CD4-positive, alpha-beta T cell (primary cell): ENCODE measurements around the gene DEPDC5. TPM values are rescaled to one million over a fixed set of nuclear protein-coding genes. Genes with fewer than 3 reads are reported as not detected.

Source experiments
- ATAC-seq: fragments of 200-7000 bp; cut with Tn5 transposase; one replicate; pipeline ENCODE4 v1.10.0; 2022; ENCODE audit warnings: mild to moderate bottlenecking; ENCODE audit not compliant: poor library complexity
- CTCF ChIA-PET: fragments of 350-600 bp; sonication (Branson Sonifier 250); formaldehyde crosslinking; loops from one replicate; lab custom pipeline; 2021; ENCODE audit warnings: antibody characterized with exemption, inconsistent platforms; lab: Charles Lee
- POLR2A ChIA-PET: fragments of 350-600 bp; sonication (Branson Sonifier 250); formaldehyde crosslinking; loops from one replicate; lab custom pipeline; 2021; ENCODE audit warnings: antibody characterized with exemption, inconsistent platforms; lab: Charles Lee
- DNase-seq, 14 experiments: peaks; one replicate each; pipeline ENCODE4 v3.0.0-alpha.2; 2013 to 2020; ENCODE audit warnings: mixed read lengths in 2 of 14
- H3K27ac ChIP-seq, 2 donors: one replicate each; pipeline versions ENCODE4 v1.5.1 to v1.7.0; 2013; ENCODE audit warnings: low read length in 2 of 2, low read depth in 1 of 2, mild to moderate bottlenecking in 1 of 2
- H3K27me3 ChIP-seq, 2 experiments: 1 replicate in 1 of 2; 2 replicates in 1 of 2; pipeline versions ENCODE4 v1.6.1 to v1.7.0; 2013; ENCODE audit warnings: low read length in 2 of 2, control low read depth in 1 of 2, mild to moderate bottlenecking in 1 of 2, moderate library complexity in 1 of 2; ENCODE audit not compliant: insufficient read depth in 2 of 2, control insufficient read depth in 1 of 2
- H3K36me3 ChIP-seq: one replicate; pipeline ENCODE4 v1.6.1; 2013; ENCODE audit warnings: low read length, control low read depth; ENCODE audit not compliant: insufficient read depth
- H3K4me1 ChIP-seq: one replicate; pipeline ENCODE4 v1.6.1; 2013; ENCODE audit warnings: low read length, control low read depth; ENCODE audit not compliant: insufficient read depth
- H3K4me3 ChIP-seq: one replicate; pipeline ENCODE4 v1.5.1; 2013; ENCODE audit warnings: mild to moderate bottlenecking, low read length, moderate library complexity
- H3K9me3 ChIP-seq, 2 experiments: 1 replicate in 1 of 2; 2 replicates in 1 of 2; pipeline versions ENCODE4 v1.6.1 to v1.7.0; 2013; ENCODE audit warnings: low read length in 2 of 2, mild to moderate bottlenecking in 2 of 2, control low read depth in 1 of 2, moderate library complexity in 1 of 2; ENCODE audit not compliant: control insufficient read depth in 1 of 2, insufficient read depth in 1 of 2
- H3K27ac Mint-ChIP-seq: one replicate; pipeline ENCODE4 v1.8.0; 2020; ENCODE audit warnings: mixed read lengths
- H3K27me3 Mint-ChIP-seq: one replicate; pipeline ENCODE4 v1.8.0; 2021; ENCODE audit warnings: mixed read lengths
- H3K36me3 Mint-ChIP-seq: one replicate; pipeline ENCODE4 v1.8.0; 2021; ENCODE audit warnings: low read depth, mixed read lengths
- H3K4me1 Mint-ChIP-seq: one replicate; pipeline ENCODE4 v1.8.0; 2021; ENCODE audit warnings: low read depth, mixed read lengths
- H3K4me3 Mint-ChIP-seq: one replicate; pipeline ENCODE4 v1.8.0; 2020; ENCODE audit warnings: mild to moderate bottlenecking, mixed read lengths
- H3K9me3 Mint-ChIP-seq: one replicate; pipeline ENCODE4 v1.8.0; 2020; ENCODE audit warnings: mixed read lengths
- intact Hi-C, 2 experiments: fragments of 100-400 bp; cut with DNase I in 1 of 2; cut with micrococcal nuclease in 1 of 2; formaldehyde crosslinking; loops; one replicate each; pipeline versions ENCODE4 v1.15.1 to v1.9.0; 2023 to 2025; cut with DNase I, micrococcal nuclease
- total RNA-seq, 174 experiments: library from RNA in 2 of 174; stranded (reverse) in 2 of 174; gene quantifications; one replicate each; pipeline ENCODE4 v1.2.3 and lab custom pipeline; 2021 to 2026
- TF ChIP-seq, protein P1 (sequence below): fragments of 200-600 bp; IDR thresholded peaks from one replicate; pipeline ENCODE4 v1.8.0; 2022; ENCODE audit warnings: antibody characterized with exemption, mild to moderate bottlenecking

DEPDC5 gene
- total RNA-seq, 2 experiments from 2014 or later = 32.9 to 36.6 TPM

DNA sequence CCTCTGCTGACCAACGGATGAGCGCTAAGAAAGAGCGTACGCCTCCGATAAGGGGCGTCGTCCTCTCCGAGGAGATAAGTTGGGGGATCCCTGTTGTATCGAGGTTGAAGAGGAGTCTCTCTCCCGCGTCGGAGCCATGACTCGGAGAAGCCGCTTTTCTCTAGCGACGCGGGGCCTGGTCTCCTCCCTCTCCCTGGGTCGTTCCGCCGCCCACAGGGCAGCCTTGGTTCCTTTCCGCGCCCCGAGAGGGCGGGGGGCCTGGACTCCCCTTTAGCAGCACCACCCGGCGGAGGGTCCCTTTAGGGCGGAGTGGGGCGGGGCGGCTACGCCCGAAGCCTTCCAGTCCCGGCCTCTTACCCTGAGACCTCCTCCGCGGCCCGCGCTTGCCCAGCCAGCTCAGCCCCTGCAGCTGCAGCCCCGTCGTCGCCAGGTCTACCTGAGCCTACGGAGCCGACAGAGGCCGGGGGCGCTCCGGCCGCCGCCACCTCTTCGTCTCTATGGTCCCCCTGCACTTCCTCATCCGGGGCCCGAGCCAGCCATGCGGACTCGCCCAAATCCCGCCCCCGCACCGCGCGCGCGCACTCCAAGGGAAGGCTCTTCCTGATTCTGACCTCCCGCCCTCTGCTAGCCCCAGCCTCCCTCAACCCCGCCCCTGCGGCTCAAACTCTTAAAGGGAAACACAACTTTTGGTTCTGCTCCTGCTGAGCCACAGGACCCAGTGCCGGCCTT lies 4.0 kb upstream of the DEPDC5 start, which contains the start of gene PRR14L:
Gene PRR14L (minus strand): TSS at position 497 of the 729 bp plus-strand sequence. CDS start 11,272 bp downstream, outside the sequence.
- Histone ChIP-seq H3K4me3 (peak within 1 kb of the TSS; percentile 77), H3K27me3 (no peaks in the 10 kb centered on the region), H3K9me3 (no peaks in the 10 kb centered on the region), H3K4me1 (peaks cover 45% of the 10 kb centered on the region), H3K27ac (peak within 1 kb of the TSS; percentile 72 to 85), H3K36me3 (peaks cover 11% of the 10 kb centered on the region)
- intact Hi-C loops = loop anchor here (1.0 to 10.0 kb wide), 13 partner anchors 72 to 1982 kb away; partner anchors contain the start of genes DRG1 (in 1 of the 2), EIF4ENIF1 (in 1 of the 2), FBXO7 (in 1 of the 2) and PES1 (in 1 of the 2)
- H3K27ac Mint-ChIP-seq = peak within 1 kb of the TSS; percentile 97
- ChIA-PET CTCF (interaction anchor here (1.2 kb wide), 1 partner anchor 88 kb away, joined by 3 read pairs; the partner anchor contains the start of gene PISD), POLR2A (interaction anchor here (0.8 to 1.4 kb wide), 2 partner anchors 21 to 404 kb away, joined by 3 read pairs; no protein-coding TSS in a partner anchor)
- H3K4me1 Mint-ChIP-seq = peaks cover 64% of the 10 kb centered on the region
- H3K9me3 Mint-ChIP-seq = no peaks in the 10 kb centered on the region
- peak within 1 kb of the TSS; percentile 98 for H3K4me3 Mint-ChIP-seq
- ATAC-seq = peak; percentile 72
- DNase-seq = peak; percentile 93 to 99 (median 98)
- H3K36me3 Mint-ChIP-seq = peaks cover 24% of the 10 kb centered on the region
- H3K27me3 Mint-ChIP-seq = no peaks in the 10 kb centered on the region
- TF ChIP-seq, protein P1, sequence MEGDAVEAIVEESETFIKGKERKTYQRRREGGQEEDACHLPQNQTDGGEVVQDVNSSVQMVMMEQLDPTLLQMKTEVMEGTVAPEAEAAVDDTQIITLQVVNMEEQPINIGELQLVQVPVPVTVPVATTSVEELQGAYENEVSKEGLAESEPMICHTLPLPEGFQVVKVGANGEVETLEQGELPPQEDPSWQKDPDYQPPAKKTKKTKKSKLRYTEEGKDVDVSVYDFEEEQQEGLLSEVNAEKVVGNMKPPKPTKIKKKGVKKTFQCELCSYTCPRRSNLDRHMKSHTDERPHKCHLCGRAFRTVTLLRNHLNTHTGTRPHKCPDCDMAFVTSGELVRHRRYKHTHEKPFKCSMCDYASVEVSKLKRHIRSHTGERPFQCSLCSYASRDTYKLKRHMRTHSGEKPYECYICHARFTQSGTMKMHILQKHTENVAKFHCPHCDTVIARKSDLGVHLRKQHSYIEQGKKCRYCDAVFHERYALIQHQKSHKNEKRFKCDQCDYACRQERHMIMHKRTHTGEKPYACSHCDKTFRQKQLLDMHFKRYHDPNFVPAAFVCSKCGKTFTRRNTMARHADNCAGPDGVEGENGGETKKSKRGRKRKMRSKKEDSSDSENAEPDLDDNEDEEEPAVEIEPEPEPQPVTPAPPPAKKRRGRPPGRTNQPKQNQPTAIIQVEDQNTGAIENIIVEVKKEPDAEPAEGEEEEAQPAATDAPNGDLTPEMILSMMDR = no peak

DNA sequence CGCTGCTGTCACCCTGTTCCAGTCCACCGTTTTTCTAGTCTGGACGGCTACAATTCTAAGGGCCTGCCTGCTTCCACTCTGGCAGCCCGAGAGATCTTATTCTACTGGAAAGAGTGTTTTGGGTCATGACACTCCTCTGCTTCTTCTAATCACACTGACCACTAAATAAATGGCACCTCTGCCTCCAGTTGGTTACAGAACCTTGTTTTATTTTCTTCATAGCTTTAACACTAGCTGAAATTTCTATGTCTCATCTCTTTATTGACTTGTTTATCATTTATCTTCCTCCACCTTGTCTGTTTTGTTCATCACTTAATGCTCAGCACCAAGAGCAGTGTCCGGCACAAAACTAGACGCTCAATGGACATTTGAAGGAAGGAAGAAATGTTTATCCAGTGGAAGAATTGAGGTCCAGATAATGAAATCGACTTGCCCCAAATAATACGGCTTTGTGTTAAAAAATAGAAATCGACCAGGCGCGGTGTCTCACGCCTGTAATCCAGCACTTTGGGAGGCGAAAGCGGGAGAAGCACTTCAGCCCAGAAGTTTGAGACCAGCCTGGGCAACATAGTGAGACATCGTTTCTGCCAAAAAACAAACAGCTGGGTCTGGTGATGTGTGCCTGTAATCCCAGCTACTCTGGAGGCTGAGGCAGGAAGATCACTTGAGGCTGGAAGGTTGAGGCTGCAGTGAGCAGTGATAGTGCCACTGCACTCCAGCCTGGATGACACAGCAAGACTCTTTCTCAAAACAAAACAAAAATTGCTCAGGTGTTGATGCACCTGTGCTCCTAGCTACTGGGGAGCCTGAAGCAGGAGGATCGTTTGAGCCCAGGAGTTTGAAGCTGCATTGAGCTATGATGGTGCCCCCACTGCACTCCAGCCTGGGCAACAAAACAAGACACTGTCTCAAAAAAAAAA lies 3.2 kb upstream of the DEPDC5 start:
- POLR2A ChIA-PET = interaction anchor here (0.8 to 1.4 kb wide), 3 partner anchors 12 to 405 kb away, joined by 3 read pairs; no protein-coding TSS in a partner anchor
- Mint-ChIP-seq H3K4me1 (peaks cover 71% of the 10 kb centered on the region), H3K27me3 (no peaks in the 10 kb centered on the region), H3K27ac (peak overlapping the region; percentile 97), H3K9me3 (no peaks in the 10 kb centered on the region), H3K36me3 (peaks cover 24% of the 10 kb centered on the region), H3K4me3 (peak overlapping the region; percentile 98)
- Histone ChIP-seq H3K4me1 (peaks cover 46% of the 10 kb centered on the region), H3K36me3 (peaks cover 11% of the 10 kb centered on the region), H3K27ac (peak overlapping the region; percentile 31 to 85), H3K9me3 (no peaks in the 10 kb centered on the region), H3K4me3 (peak overlapping the region; percentile 77), H3K27me3 (no peaks in the 10 kb centered on the region)
- ATAC-seq (no peak), DNase-seq (peak in 1 of 14 experiments; percentile 21)
- TF ChIP-seq, protein P1 = no peak
- CTCF ChIA-PET = interaction anchor here (1.2 kb wide), 1 partner anchor 89 kb away, joined by 3 read pairs; the partner anchor contains the start of gene PISD
- intact Hi-C loops = loop anchor here (1.0 to 10.0 kb wide), 12 partner anchors 73 to 1983 kb away; partner anchors contain the start of genes DRG1 (in 1 of the 2), EIF4ENIF1 (in 1 of the 2), FBXO7 (in 1 of the 2) and PES1 (in 1 of the 2)
